ENCODE results near the gene CACNB3.
A peak's percentile ranks its signal among the peaks of the same experiment; 100 is the strongest.

CACNB3 gene

DNA sequence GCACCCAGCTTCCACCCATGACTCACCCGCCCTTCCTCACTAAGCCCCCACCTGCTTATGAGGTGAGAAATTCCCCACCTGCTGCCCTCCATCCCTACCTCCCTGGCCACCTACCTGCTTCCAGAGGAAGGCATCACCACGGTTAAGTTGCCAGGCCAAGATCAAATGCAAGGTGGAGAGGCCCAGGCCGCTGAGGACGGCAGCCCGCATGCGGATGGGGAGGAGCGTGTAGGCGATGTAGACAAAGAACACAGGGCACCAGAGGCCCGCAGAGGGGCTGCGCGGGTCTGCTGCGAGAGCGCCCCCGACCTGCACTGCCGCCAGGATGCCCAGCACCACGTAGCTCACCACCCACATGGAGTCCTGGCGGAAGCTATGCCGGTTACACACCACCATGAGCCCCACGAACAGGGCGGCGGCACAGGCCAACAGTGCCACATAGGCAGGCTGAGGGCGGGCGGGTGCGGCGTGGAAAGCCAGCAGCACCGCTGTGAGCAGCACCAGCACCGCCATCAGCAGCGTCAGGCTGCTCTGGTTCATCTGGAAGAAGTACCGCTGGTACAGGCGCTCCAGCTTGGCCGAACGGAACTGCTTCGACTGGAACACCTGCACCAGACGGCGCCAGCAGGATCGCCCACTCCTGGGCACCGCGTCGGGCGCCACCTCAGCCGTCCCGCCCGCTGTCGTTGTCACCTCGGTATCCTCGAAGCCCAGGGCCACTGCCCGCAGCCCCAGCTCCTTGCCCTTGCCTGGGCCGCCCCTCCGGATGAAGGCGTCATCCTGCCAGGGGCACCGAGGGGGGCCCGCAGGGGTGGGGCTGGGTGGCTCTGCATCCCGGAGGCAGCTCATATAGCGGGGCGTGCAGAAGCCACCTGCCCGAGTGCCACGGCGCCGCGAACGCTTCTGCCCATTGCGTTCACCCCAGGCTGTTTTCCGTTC lies 35.6 kb upstream of the CACNB3 start:
- Histone ChIP-seq H3K36me3 (ENCODE audit: control insufficient read depth, insufficient read depth, low read length) (no peaks in the 10 kb centered on the region), H3K27ac (no peak overlapping the region), H3K4me3 (ENCODE audit: low read depth, low read length) (no peak overlapping the region), H3K27me3 (ENCODE audit: control insufficient read depth, insufficient read depth, low read length) (no peaks in the 10 kb centered on the region), H3K79me2 (no peaks in the 10 kb centered on the region), H3K9ac (no peak overlapping the region), H3K4me1 (peaks cover 4% of the 10 kb centered on the region), H3K9me3 (ENCODE audit: control insufficient read depth, low read length) (no peaks in the 10 kb centered on the region), H3K4me2 (ENCODE audit: low read length) (no peak overlapping the region), H2AFZ (no peak overlapping the region)
- TF ChIP-seq, protein P1, sequence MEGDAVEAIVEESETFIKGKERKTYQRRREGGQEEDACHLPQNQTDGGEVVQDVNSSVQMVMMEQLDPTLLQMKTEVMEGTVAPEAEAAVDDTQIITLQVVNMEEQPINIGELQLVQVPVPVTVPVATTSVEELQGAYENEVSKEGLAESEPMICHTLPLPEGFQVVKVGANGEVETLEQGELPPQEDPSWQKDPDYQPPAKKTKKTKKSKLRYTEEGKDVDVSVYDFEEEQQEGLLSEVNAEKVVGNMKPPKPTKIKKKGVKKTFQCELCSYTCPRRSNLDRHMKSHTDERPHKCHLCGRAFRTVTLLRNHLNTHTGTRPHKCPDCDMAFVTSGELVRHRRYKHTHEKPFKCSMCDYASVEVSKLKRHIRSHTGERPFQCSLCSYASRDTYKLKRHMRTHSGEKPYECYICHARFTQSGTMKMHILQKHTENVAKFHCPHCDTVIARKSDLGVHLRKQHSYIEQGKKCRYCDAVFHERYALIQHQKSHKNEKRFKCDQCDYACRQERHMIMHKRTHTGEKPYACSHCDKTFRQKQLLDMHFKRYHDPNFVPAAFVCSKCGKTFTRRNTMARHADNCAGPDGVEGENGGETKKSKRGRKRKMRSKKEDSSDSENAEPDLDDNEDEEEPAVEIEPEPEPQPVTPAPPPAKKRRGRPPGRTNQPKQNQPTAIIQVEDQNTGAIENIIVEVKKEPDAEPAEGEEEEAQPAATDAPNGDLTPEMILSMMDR (IDR thresholded peaks at IDR 0.05), result no peak

DNA sequence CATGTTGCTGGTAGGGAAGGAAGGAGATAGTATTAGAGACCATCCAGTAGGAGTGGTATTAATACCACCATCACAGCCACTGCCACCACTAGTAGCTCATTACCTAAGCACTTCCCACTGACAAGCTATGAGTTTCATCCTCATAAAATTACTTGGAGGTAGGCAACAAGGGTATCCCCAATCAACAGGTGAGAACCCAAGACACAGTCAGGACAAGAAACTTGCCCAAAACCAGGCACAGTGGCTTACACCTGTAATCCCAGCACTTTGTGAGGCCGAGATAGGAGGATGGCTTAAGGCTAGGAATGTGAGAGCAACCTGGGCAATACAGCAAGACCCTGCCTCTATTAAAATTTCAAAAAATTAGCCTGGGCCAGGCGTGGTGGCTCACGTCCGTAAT lies 34.9 kb upstream of the CACNB3 start:
- Histone ChIP-seq H3K27ac (no peak overlapping the region), H3K79me2 (no peaks in the 10 kb centered on the region), H3K4me2 (ENCODE audit: low read length) (no peak overlapping the region), H3K9me3 (ENCODE audit: control insufficient read depth, low read length) (no peaks in the 10 kb centered on the region), H2AFZ (no peak overlapping the region), H3K27me3 (ENCODE audit: control insufficient read depth, insufficient read depth, low read length) (no peaks in the 10 kb centered on the region), H3K36me3 (ENCODE audit: control insufficient read depth, insufficient read depth, low read length) (no peaks in the 10 kb centered on the region), H3K4me1 (peaks cover 4% of the 10 kb centered on the region), H3K4me3 (ENCODE audit: low read depth, low read length) (no peak overlapping the region), H3K9ac (no peak overlapping the region)
- TF ChIP-seq, protein P1 (IDR thresholded peaks at IDR 0.05), result no peak

DNA sequence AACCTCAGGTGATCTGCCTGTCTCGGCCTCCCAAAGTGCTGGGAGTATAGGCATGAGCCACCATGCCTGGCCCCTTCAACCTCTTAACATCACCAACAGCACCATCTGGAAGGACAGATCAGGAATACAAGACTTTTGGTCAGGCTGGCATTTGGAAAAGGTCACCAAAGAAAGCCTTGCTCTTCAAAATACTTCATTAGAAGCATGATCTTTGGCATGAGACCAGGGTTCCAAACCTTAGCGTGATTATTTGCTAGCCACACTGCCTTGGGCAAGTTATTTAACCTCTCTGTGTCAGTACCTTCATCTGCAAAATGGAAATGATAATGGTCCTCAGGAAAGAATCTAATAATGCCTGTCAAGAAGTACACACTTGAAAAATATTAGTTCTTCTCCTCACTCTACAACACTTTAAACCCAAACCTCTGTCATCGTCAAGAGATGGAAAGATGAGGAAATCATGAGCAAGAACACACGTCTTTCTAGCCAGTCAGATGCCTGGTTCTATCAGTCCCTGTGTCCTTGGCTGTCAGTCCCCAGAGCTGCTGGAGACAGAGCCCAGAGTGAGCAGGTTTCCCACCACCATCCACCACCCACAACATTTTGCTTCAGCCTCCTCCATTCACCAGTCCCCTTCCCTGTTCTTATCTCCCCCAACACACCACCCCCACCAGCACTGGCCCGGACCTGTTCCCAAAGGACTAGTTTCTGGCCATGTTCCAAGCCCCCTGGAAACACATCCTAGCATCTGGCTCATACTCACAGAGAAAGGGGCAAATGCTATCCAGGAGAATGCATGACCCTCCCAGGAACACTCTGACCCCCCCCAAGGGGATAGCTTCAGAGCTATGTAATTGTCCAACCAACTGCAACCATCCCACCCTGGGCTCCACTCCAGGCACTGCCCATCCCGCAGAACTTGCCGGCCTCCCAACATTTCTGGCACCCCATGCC lies 31.4 kb upstream of the CACNB3 start:
- Histone ChIP-seq H3K9ac (no peak overlapping the region), H3K4me3 (ENCODE audit: low read depth, low read length) (peak overlapping the region; percentile 88), H3K27ac (no peak overlapping the region), H3K9me3 (ENCODE audit: control insufficient read depth, low read length) (no peaks in the 10 kb centered on the region), H3K27me3 (ENCODE audit: control insufficient read depth, insufficient read depth, low read length) (no peaks in the 10 kb centered on the region), H3K79me2 (peaks cover 4% of the 10 kb centered on the region), H3K36me3 (ENCODE audit: control insufficient read depth, insufficient read depth, low read length) (no peaks in the 10 kb centered on the region), H3K4me2 (ENCODE audit: low read length) (peak overlapping the region; percentile 97), H2AFZ (no peak overlapping the region), H3K4me1 (peaks cover 4% of the 10 kb centered on the region)
- TF ChIP-seq, protein P1 (IDR thresholded peaks at IDR 0.05), result no peak

DNA sequence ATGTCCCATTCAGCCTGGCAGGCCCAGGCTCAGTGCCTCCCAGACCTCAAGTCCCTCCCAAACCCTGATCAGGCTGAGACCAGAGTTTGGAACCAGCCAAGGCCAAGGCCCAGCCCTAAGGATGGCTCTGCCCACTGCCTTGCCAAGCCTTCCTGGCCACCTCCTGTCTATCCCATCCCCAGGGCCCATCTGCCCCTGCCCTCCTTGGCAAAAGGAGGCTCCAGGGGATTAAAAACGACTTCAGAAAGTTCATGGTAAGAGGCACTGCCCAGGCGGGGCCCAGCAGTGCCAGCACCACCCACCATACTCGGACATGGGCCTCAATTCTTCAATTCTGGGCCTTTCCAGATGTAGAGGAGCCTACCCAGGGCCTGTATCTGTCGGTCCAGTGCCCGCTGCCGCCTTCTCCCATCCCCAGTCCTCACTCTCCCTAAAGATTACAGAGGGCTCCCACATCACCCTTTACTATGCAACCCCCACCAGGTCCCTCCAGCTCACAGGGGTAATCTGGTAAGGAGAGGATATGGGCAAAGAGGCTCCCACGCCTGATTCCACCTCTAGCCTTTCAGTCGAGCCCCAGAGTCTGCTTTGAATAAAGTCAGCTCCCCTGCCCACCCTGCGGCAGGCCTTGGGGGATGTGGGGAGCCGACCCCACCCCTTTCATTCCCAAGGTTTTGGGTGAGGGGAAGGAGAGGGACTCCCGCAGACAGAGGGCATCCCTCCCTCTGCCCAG lies 30.3 kb upstream of the CACNB3 start:
- H3K9me3 ChIP-seq (ENCODE audit: control insufficient read depth, low read length), result no peaks in the 10 kb centered on the region
- peak overlapping the region; percentile 61 for H2AFZ ChIP-seq
- H3K4me2 ChIP-seq (ENCODE audit: low read length), result peak overlapping the region; percentile 97
- H3K4me3 ChIP-seq (ENCODE audit: low read depth, low read length), result peak overlapping the region; percentile 88
- peaks cover 4% of the 10 kb centered on the region for H3K79me2 ChIP-seq
- TF ChIP-seq, protein P1 (IDR thresholded peaks at IDR 0.05), result no peak
- peak overlapping the region; percentile 62 for H3K27ac ChIP-seq
- H3K36me3 ChIP-seq (ENCODE audit: control insufficient read depth, insufficient read depth, low read length), result no peaks in the 10 kb centered on the region
- H3K27me3 ChIP-seq (ENCODE audit: control insufficient read depth, insufficient read depth, low read length), result no peaks in the 10 kb centered on the region
- H3K9ac ChIP-seq, result peak overlapping the region; percentile 47
- H3K4me1 ChIP-seq, result peaks cover 4% of the 10 kb centered on the region

Measured in parathyroid adenoma (tissue), 2 donors.